ENCODE data around the gene ZNF423. TPM values are rescaled to one million over a fixed set of nuclear protein-coding genes. Genes with fewer than 3 reads are reported as not detected.

ZNF423 gene
- total RNA-seq, 1 experiment from 2014 or later: 0.49 TPM

GRCh38 chr16:49740256-49740655 lies 115.7 kb downstream of the ZNF423 start:
- ChIA-PET CTCF (no interaction called here), POLR2A (no interaction called here)
- DNase-seq (ENCODE audit: low read depth, low spot score): no peak
- H3K36me3 ChIP-seq (ENCODE audit: control insufficient read depth, insufficient read depth, low read length): no peaks in the 10 kb centered on the region
- TF ChIP-seq REST (IDR thresholded peaks at IDR 0.05; ENCODE audit: insufficient read depth in 1 of 2, low read depth in 2 of 2, low read length in 1 of 2) (no peak), CTCF (IDR thresholded peaks at IDR 0.05) (no peak), POLR2AphosphoS5 (IDR thresholded peaks at IDR 0.05; ENCODE audit: low read depth, low read length) (no peak), TCF7L2 (IDR thresholded peaks at IDR 0.05; ENCODE audit: low read depth, low read length) (no peak), SIN3A (IDR thresholded peaks at IDR 0.05; ENCODE audit: borderline replicate concordance, insufficient read depth, low read depth, low read length) (no peak)
- intact Hi-C loops (cut with micrococcal nuclease; ENCODE audit: unreplicated experiment): no loop called here
- H3K27ac ChIP-seq (ENCODE audit: low read length): no peak overlapping the region
- H3K4me1 ChIP-seq (ENCODE audit: control insufficient read depth, insufficient read depth, low read length): no peaks in the 10 kb centered on the region
- no peak for ATAC-seq
- no peaks in the 10 kb centered on the region for H3K9me3 ChIP-seq (ENCODE audit: control insufficient read depth, insufficient read depth, low read depth, low read length)
- in situ Hi-C loops (cut with HindIII; ENCODE audit: low pct_unique_long_range_greater_than_20kb, low sequenced_read_pairs): no loop called here
- H3K27me3 ChIP-seq (ENCODE audit: control insufficient read depth, insufficient read depth, low read length): no peaks in the 10 kb centered on the region; the same call in 1 of the 2 replicates
- no peak overlapping the region for H3K4me3 ChIP-seq (ENCODE audit: low read depth in 2 of 2, low read length in 2 of 2)
- no TSS peak for BruUV-seq (replicated peaks)

GRCh38 chr16:49739381-49739780 lies 116.5 kb downstream of the ZNF423 start:
- TF ChIP-seq TCF7L2 (IDR thresholded peaks at IDR 0.05; ENCODE audit: low read depth, low read length) (no peak), CTCF (IDR thresholded peaks at IDR 0.05) (no peak; the same call in 1 of the 2 replicates), POLR2AphosphoS5 (IDR thresholded peaks at IDR 0.05; ENCODE audit: low read depth, low read length) (no peak), SIN3A (IDR thresholded peaks at IDR 0.05; ENCODE audit: borderline replicate concordance, insufficient read depth, low read depth, low read length) (no peak), REST (IDR thresholded peaks at IDR 0.05; ENCODE audit: insufficient read depth in 1 of 2, low read depth in 2 of 2, low read length in 1 of 2) (no peak)
- POLR2A ChIA-PET: no interaction called here
- H3K4me3 ChIP-seq (ENCODE audit: low read depth in 2 of 2, low read length in 2 of 2): no peak overlapping the region
- no TSS peak for BruUV-seq (replicated peaks)
- no peak overlapping the region for H3K27ac ChIP-seq (ENCODE audit: low read length)
- DNase-seq (ENCODE audit: low read depth, low spot score) (no peak), ATAC-seq (no peak)
- no peaks in the 10 kb centered on the region for H3K9me3 ChIP-seq (ENCODE audit: control insufficient read depth, insufficient read depth, low read depth, low read length)
- no peaks in the 10 kb centered on the region; the same call in 1 of the 2 replicates for H3K27me3 ChIP-seq (ENCODE audit: control insufficient read depth, insufficient read depth, low read length)
- no peaks in the 10 kb centered on the region for H3K36me3 ChIP-seq (ENCODE audit: control insufficient read depth, insufficient read depth, low read length)
- no peaks in the 10 kb centered on the region for H3K4me1 ChIP-seq (ENCODE audit: control insufficient read depth, insufficient read depth, low read length)
- in situ Hi-C loops (cut with HindIII; ENCODE audit: low pct_unique_long_range_greater_than_20kb, low sequenced_read_pairs): no loop called here
- intact Hi-C loops (cut with micrococcal nuclease; ENCODE audit: unreplicated experiment): no loop called here
- CTCF ChIA-PET: no interaction called here
